Prostate gland (tissue), 2 donors: ENCODE measurements around the gene BIRC2. TPM values are rescaled to one million over a fixed set of nuclear protein-coding genes. Genes with fewer than 3 reads are reported as not detected.
A peak's percentile ranks its signal among the peaks of the same experiment; 100 is the strongest.
"Not testable (repeated sequence)": the region's sequence is repeated elsewhere in the genome, so short reads cannot be mapped to it uniquely, and the experiment has no call there.

Experiments used
- DNase-seq: peaks from one replicate; pipeline ENCODE4 v3.0.0-alpha.2; 2019; ENCODE audit warnings: low spot score
- H3K27ac ChIP-seq, 2 donors: fragments of 200-600 bp; sonication (generic); 2 replicates each; pipeline ENCODE4 v1.5.1; 2017 to 2019
- H3K27me3 ChIP-seq: fragments of 200-600 bp; sonication (generic); replicated peaks from 2 replicates; pipeline ENCODE4 v1.5.1; 2019; ENCODE audit not compliant: insufficient read depth
- H3K36me3 ChIP-seq, 2 donors: fragments of 200-600 bp; sonication (generic); 1 replicate in 1 of 2; 2 replicates in 1 of 2; pipeline versions ENCODE4 v1.5.1 to v1.8.1; 2017 to 2019
- H3K4me1 ChIP-seq: fragments of 200-600 bp; sonication (generic); replicated peaks from 2 replicates; pipeline ENCODE4 v1.5.1; 2019
- H3K4me3 ChIP-seq, 2 donors: fragments of 200-600 bp; sonication (generic); 2 replicates each; pipeline ENCODE4 v1.5.1; 2017 to 2019
- H3K9me3 ChIP-seq: fragments of 200-600 bp; sonication (generic); 2 replicates; pipeline ENCODE4 v1.5.1; 2017
- CTCF ChIP-seq, 4 experiments: fragments of 200-600 bp in 2 of 4; fragments of 450-650 bp in 2 of 4; sonication (generic) in 2 of 4; IDR thresholded peaks; 1 replicate in 3 of 4; 2 replicates in 1 of 4; pipeline ENCODE4 v1.5.1; 2016 to 2019; ENCODE audit warnings: antibody characterized with exemption in 4 of 4, mild to moderate bottlenecking in 2 of 4, moderate library complexity in 2 of 4
- POLR2A ChIP-seq: fragments of 450-650 bp; IDR thresholded peaks from one replicate; pipeline ENCODE4 v1.6.1; 2016; ENCODE audit warnings: antibody characterized with exemption, mild to moderate bottlenecking
- POLR2AphosphoS5 ChIP-seq: sonication (generic); formaldehyde crosslinking; IDR thresholded peaks from one replicate; pipeline ENCODE4 v1.6.1; 2017; ENCODE audit warnings: antibody characterized with exemption
- WGBS: methylation state at CpG from one replicate; pipeline ENCODE4 v1.1.5; 2018; 5-methylcytosine and 5-hydroxymethylcytosine counted together
- intact Hi-C: fragments of 100-400 bp; cut with DNase I; formaldehyde crosslinking; loops from one replicate; pipeline ENCODE4 v1.14.2; 2022
- total RNA-seq, 2 donors: library from RNA; depleted of rRNA; stranded (reverse); fragments of >200 nt; gene quantifications; one replicate each; pipeline ENCODE4 v1.1.0, GENCODE V29; 2016

The BIRC2 gene
- total RNA-seq, 2 donors from 2014 or later, result 48.7 to 54.5 TPM

GRCh38 chr11:102331341-102331740 lies 15.7 kb upstream of the BIRC2 start:
- 91% methylated on average over 2 of the region's 2 CpGs for WGBS
- DNase-seq, result no peak

GRCh38 chr11:102332611-102332994 lies 14.4 kb upstream of the BIRC2 start:
- intact Hi-C loops, result no loop called here
- no peaks in the 10 kb centered on the region for H3K9me3 ChIP-seq
- no peaks in the 10 kb centered on the region for H3K27me3 ChIP-seq
- TF ChIP-seq CTCF (IDR thresholded peaks at IDR 0.05), result no peak
- TF ChIP-seq POLR2AphosphoS5, result no peak
- TF ChIP-seq POLR2A, result no peak
- no peak overlapping the region for H3K27ac ChIP-seq
- no peaks in the 10 kb centered on the region for H3K36me3 ChIP-seq
- 78% methylated on average over 1 of the region's 1 CpG for WGBS
- no peak overlapping the region for H3K4me3 ChIP-seq
- H3K4me1 ChIP-seq, result no peaks in the 10 kb centered on the region
- no peak for DNase-seq

More at GRCh38 chr11:102331341-102331740, 15.7 kb upstream of the BIRC2 start:
- H3K27me3 ChIP-seq, result no peaks in the 10 kb centered on the region
- H3K36me3 ChIP-seq, result no peaks in the 10 kb centered on the region
- no peak overlapping the region for H3K27ac ChIP-seq
- TF ChIP-seq CTCF (IDR thresholded peaks at IDR 0.05), result no peak
- TF ChIP-seq POLR2AphosphoS5, result no peak
- TF ChIP-seq POLR2A, result no peak
- intact Hi-C loops, result no loop called here
- H3K4me3 ChIP-seq, result no peak overlapping the region
- no peaks in the 10 kb centered on the region for H3K9me3 ChIP-seq
- H3K4me1 ChIP-seq, result no peaks in the 10 kb centered on the region

GRCh38 chr11:102338479-102339010 lies 8.5 kb upstream of the BIRC2 start:
- H3K27ac ChIP-seq, result no peak overlapping the region
- H3K4me1 ChIP-seq, result no peaks in the 10 kb centered on the region
- H3K4me3 ChIP-seq, result no peak overlapping the region
- no peak for DNase-seq
- intact Hi-C loops, result no loop called here
- no peaks in the 10 kb centered on the region for H3K36me3 ChIP-seq
- no peaks in the 10 kb centered on the region for H3K9me3 ChIP-seq
- no peaks in the 10 kb centered on the region for H3K27me3 ChIP-seq
- TF ChIP-seq CTCF (IDR thresholded peaks at IDR 0.05), result no peak
- TF ChIP-seq POLR2A, result no peak
- no peak for TF ChIP-seq POLR2AphosphoS5

GRCh38 chr11:102341311-102341710 lies 5.7 kb upstream of the BIRC2 start:
- H3K27me3 ChIP-seq, H3K36me3 ChIP-seq, H3K4me1 ChIP-seq, H3K9me3 ChIP-seq, DNase-seq, H3K4me3 ChIP-seq, H3K27ac ChIP-seq: not testable (repeated sequence)
- 81% methylated on average over 7 of the region's 7 CpGs for WGBS
- intact Hi-C loops, result loop anchor here (2.0 to 10.0 kb wide), 4 partner anchors 53 to 271 kb away; partner anchors contain the start of gene YAP1

GRCh38 chr11:102341844-102342318 lies 5.1 kb upstream of the BIRC2 start:
- TF ChIP-seq CTCF (IDR thresholded peaks at IDR 0.05) (peak; percentile 66 to 86 (median 80)), POLR2A (no peak), POLR2AphosphoS5 (peak; percentile 56)
- Histone ChIP-seq H3K36me3 (no peaks in the 10 kb centered on the region), H3K27ac (no peak overlapping the region), H3K4me1 (no peaks in the 10 kb centered on the region), H3K4me3 (no peak overlapping the region), H3K9me3 (no peaks in the 10 kb centered on the region), H3K27me3 (no peaks in the 10 kb centered on the region)
- WGBS, result 46% methylated on average over 1 of the region's 1 CpG
- peak; percentile 83 for DNase-seq
- intact Hi-C loops, result loop anchor here (2.0 to 10.0 kb wide), 4 partner anchors 53 to 270 kb away; partner anchors contain the start of gene YAP1
